Activated CD8-positive, alpha-beta memory T cell treated with anti-CD3 and anti-CD28 coated beads, Interleukin-2, amount 50 U/mL, for 1 hour (primary cell): Measurements from ENCODE around the gene MACROD1.

Experiments used
- DNase-seq: peaks from one replicate; pipeline ENCODE4 v3.0.0-alpha.2; 2020; ENCODE audit errors: extremely low read depth

Gene MACROD1

DNA sequence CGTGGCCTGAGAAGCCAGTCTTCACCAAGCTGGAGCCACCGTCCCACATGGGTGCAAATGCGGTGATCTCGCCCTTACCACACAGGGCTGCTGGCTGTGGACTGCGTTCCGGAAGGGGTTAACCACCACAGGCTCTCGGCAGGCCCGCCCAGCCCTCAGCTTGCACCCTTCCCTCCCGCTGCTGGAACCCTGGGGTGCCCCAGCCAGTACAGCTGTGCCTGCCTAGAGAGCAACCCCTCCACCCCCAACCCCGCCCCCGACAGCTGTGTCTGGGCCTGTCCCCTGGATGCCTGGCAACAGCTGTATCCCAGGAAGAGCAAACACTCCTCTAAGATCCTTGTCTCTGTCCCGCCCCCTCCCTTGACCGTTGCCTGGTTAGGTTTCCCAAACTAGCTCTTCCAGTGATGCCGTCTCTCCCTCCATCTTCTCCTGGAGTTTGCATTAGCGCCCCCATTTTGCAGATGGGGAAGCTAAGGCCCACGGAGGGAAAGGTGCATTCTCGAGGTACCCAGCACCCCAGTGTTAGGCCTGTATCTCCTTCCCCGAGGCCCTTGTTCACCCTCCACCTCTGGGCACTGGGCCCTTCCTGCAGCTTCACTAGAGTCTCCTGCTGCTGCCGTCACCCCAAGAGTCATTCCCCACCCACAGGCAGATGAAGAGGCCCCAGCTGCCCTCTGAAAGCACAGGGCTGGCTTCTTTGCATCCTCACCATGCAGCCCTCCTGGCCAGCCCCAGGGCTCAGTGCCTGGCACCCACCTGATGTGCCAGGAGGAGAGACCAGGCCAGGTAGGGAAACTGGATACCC is 204.1 kb downstream of the MACROD1 start:
- DNase-seq: no peak

DNA sequence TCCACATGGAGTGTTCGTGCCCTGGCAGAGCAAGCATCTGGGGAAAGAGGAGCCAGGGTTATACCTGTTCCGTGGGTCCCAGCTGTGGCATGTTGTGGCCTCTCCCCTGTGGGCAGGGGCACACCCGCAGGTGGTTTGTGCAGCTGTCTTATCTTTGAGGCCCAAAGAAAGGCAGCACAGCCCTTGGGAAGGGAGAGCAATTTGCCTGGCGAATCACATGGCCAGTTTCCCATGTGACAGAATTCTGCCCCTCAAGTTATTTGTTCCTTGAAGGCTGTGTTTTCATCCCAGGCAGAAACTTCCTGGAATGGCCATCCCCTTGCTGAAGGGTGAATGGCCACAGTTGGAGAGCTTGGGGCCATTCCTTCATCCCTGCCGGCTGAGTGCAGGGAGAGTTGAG is 207.9 kb downstream of the MACROD1 start:
- no peak for DNase-seq

DNA sequence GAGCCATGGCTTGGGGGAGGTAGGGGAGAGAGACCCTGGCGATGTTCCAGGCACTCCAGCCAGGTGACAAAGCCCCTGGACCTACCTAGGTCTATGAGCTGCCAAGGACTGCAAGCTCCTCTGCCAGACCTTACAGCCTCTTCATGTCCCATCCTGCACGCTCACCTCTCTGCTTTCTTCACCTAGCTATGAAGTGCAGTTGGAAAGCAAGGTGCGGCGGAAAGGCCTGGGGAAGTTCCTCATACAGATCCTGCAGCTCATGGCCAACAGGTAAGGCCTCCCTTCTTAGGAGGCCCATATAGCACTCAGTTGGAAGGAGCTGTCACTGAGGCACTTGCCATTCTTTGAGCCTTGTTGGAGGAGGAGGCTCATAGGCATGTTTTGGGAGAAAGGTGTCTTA is 213.3 kb downstream of the MACROD1 start:
- no peak for DNase-seq

DNA sequence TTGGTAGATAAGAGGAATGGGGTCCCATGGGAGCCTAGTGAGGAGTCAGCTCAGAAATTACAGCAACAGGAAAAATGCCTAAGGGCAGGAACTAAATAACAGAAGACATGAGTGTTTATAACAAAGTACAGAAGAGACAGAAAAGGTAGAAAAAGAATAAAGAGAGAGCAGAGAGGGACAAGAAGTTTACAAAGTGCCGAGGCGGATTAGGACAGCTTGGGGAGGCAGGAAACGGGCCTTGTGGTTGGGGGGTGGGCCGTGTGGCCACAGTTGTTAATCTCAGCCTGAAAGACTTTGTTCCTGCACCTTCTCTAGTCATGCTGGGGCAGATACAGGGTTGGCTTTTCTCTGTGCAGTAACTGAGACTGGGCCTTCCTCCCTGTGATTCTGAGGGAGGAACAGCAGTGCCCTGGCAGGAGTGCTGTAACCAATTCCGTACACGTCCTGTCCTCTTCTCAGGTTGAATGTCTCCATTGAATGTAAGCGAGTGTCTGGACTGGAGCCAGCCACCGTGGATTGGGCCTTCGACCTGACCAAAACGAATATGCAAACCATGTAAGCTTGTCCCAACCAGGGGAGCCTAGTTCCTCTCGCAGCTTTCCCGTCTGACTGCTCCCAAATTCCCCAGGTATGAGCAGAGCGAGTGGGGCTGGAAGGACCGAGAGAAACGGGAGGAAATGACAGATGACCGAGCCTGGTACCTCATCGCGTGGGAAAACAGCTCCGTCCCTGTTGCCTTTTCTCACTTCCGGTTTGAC is 214.0 kb downstream of the MACROD1 start:
- no peak for DNase-seq
